Measurements from ENCODE around the gene KIF1C. TPM values are rescaled to one million over a fixed set of nuclear protein-coding genes. Genes with fewer than 3 reads are reported as not detected.

KIF1C gene
- total RNA-seq, 2 donors from 2014 or later, result 59.5 to 88.9 TPM

DNA sequence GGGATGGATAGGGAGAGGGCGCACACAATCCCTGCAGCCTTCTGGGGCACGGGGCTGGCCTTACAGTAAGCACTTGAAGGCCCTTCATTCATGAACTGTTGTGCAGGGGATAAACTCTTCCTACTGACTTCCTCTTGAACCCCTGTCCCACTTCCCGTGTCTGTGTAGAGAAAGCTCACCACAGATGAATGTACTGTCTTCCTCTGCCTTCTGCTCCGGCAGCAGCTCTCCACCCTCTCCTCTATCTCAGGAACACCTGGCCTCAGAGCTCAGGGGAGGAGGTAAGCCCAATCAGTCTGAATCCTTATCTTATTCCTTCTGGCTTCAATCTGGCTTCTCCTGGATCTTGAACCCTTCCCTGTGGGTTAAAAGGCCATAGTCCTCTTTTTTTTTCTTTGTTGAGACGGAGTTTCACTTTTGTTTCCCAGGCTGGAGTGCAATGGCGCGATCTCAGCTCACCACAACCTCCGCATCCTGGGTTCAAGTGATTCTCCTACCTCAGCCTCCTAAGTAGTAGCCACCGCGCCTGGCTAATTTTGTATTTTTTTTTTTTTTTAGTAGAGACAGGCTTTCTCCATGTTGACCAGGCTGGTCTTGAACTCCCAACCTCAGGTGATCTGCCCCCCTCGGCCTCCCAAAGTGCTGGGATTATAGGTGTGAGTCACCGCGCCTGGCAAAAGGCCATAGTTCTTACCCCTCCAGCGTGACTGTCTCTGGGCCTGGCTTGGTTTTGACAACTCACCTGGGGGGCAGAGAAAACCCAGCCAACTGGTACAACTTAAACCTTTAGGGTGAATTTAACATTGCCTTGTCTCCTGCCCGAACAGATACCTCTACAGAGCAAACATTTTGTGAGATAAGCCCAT is 44.6 kb downstream of the KIF1C start:
- intact Hi-C loops (cut with DNase I), result no loop called here
- H3K27ac ChIP-seq, result no peak overlapping the region
- no peaks in the 10 kb centered on the region for H3K36me3 ChIP-seq
- 83% methylated on average over 15 of the region's 15 CpGs for WGBS
- no peaks in the 10 kb centered on the region for H3K27me3 ChIP-seq (replicated peaks; ENCODE audit: insufficient read depth)
- no peaks in the 10 kb centered on the region for H3K9me3 ChIP-seq
- H3K4me1 ChIP-seq (replicated peaks), result no peaks in the 10 kb centered on the region
- TF ChIP-seq POLR2AphosphoS5 (IDR thresholded peaks at IDR 0.05), result no peak
- no peak for TF ChIP-seq POLR2A (IDR thresholded peaks at IDR 0.05)
- TF ChIP-seq CTCF (IDR thresholded peaks at IDR 0.05), result no peak
- DNase-seq (ENCODE audit: low spot score), result no peak
- no peak overlapping the region for H3K4me3 ChIP-seq

DNA sequence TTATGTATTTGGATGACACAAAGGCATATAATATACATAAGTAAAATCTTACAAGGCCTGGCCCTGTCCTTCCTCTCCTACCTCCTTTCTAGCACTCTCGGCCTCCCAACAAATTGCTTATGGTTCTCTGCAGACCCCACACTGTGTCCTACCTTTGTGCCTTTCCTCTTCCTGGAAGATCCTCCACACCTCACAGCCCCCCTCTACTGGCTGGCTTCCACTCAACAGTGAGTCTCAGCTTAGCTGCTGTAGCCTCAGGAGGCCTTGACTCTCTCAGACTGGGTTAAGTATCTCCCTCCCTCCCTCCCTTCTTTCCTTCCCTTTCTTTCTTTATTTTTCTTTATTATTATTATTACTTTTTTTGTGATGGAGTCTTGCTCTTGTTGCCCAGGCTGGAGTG is 45.8 kb downstream of the KIF1C start:
- TF ChIP-seq CTCF (IDR thresholded peaks at IDR 0.05) (no peak), POLR2AphosphoS5 (IDR thresholded peaks at IDR 0.05) (no peak), POLR2A (IDR thresholded peaks at IDR 0.05) (no peak)
- H3K27ac ChIP-seq, result no peak overlapping the region
- H3K9me3 ChIP-seq, result no peaks in the 10 kb centered on the region
- no peaks in the 10 kb centered on the region for H3K36me3 ChIP-seq
- H3K4me1 ChIP-seq (replicated peaks), result no peaks in the 10 kb centered on the region
- intact Hi-C loops (cut with DNase I), result no loop called here
- no peaks in the 10 kb centered on the region for H3K27me3 ChIP-seq (replicated peaks; ENCODE audit: insufficient read depth)
- 100% methylated on average over 1 of the region's 1 CpG for WGBS
- no peak for DNase-seq (ENCODE audit: low spot score)
- no peak overlapping the region for H3K4me3 ChIP-seq

DNA sequence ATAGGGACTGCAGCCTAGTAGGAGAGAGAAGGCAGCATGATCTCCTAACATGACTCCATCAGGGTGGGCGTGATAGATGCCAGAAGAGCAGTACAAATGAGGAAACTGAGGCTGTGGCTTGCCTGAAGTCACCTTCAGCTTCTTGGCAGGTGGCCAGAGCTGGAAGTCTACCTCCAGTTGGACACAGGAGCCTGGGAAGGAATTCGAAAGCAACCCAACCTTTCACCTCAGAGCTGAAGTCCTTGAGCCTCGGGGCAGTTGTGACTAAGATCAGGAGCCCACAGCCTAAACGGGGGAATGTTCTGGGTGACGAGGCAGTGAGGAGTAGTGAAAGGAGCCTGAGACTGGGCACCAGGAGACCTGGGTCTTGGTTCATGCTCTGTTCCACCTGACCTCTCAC is 46.9 kb downstream of the KIF1C start:
- H3K36me3 ChIP-seq, result no peaks in the 10 kb centered on the region
- DNase-seq (ENCODE audit: low spot score), result no peak
- 95% methylated on average over 5 of the region's 5 CpGs for WGBS
- H3K4me1 ChIP-seq (replicated peaks), result no peaks in the 10 kb centered on the region
- no peak overlapping the region for H3K4me3 ChIP-seq
- H3K27ac ChIP-seq, result no peak overlapping the region
- H3K27me3 ChIP-seq (replicated peaks; ENCODE audit: insufficient read depth), result no peaks in the 10 kb centered on the region
- H3K9me3 ChIP-seq, result no peaks in the 10 kb centered on the region
- intact Hi-C loops (cut with DNase I), result no loop called here
- TF ChIP-seq POLR2AphosphoS5 (IDR thresholded peaks at IDR 0.05) (no peak), POLR2A (IDR thresholded peaks at IDR 0.05) (no peak), CTCF (IDR thresholded peaks at IDR 0.05) (no peak)

- no peaks in the 10 kb centered on the region for H3K4me1 ChIP-seq (replicated peaks)
- H3K4me3 ChIP-seq, result no peak overlapping the region
- no peaks in the 10 kb centered on the region for H3K27me3 ChIP-seq (replicated peaks; ENCODE audit: insufficient read depth)
- intact Hi-C loops (cut with DNase I), result no loop called here
- no peaks in the 10 kb centered on the region for H3K36me3 ChIP-seq
- H3K9me3 ChIP-seq, result no peaks in the 10 kb centered on the region
- 79% methylated on average over 6 of the region's 6 CpGs for WGBS
- no peak for TF ChIP-seq CTCF (IDR thresholded peaks at IDR 0.05)
- H3K27ac ChIP-seq, result no peak overlapping the region
- DNase-seq (ENCODE audit: low spot score), result no peak
Measured at GRCh38 chr17:5045496-5045895, 47.7 kb downstream of the KIF1C start.

DNA sequence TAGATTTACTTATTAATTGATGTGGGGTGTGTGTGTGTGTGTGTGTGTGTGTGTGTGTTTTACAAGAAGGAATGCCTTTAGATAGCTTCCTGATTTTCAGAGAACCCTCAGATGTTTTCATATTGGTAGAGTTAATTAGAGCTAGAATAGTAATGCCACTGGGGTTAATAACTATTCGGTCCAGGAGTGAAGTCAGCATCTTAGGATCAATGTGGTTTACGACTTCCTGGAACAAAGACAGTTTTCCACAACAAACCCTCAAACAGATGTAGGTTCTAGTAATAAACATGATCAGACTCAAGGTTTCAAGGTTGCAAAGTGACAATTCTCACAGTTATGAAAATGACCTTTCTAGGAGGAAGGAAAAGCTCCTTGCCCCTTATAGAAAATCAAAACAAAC is 49.7 kb downstream of the KIF1C start:
- H3K27ac ChIP-seq, result no peak overlapping the region
- no peaks in the 10 kb centered on the region for H3K27me3 ChIP-seq (replicated peaks; ENCODE audit: insufficient read depth)
- H3K4me3 ChIP-seq, result no peak overlapping the region
- TF ChIP-seq POLR2AphosphoS5 (IDR thresholded peaks at IDR 0.05) (no peak), POLR2A (IDR thresholded peaks at IDR 0.05) (no peak), CTCF (IDR thresholded peaks at IDR 0.05) (no peak)
- no peaks in the 10 kb centered on the region for H3K36me3 ChIP-seq
- DNase-seq (ENCODE audit: low spot score), result no peak
- H3K9me3 ChIP-seq, result no peaks in the 10 kb centered on the region
- H3K4me1 ChIP-seq (replicated peaks), result no peaks in the 10 kb centered on the region
- WGBS, result 8% methylated on average over 2 of the region's 2 CpGs
- intact Hi-C loops (cut with DNase I), result no loop called here

Measured in prostate gland (tissue), 2 donors.